Urothelium cell line (cell line): ENCODE results near the gene DHX34.
"Not testable (repeated sequence)": the region's sequence is repeated elsewhere in the genome, so short reads cannot be mapped to it uniquely, and the experiment has no call there.

ENCODE experiments used
- DNase-seq: peaks from one replicate; pipeline ENCODE4 v3.0.0; 2011; ENCODE audit warnings: low spot score, mixed read lengths
- FAIRE-seq: peaks from 2 replicates; lab custom pipeline; 2011; peaks lifted over from hg19 to GRCh38; lab: Jason Lieb, UNC

DHX34 gene

DNA sequence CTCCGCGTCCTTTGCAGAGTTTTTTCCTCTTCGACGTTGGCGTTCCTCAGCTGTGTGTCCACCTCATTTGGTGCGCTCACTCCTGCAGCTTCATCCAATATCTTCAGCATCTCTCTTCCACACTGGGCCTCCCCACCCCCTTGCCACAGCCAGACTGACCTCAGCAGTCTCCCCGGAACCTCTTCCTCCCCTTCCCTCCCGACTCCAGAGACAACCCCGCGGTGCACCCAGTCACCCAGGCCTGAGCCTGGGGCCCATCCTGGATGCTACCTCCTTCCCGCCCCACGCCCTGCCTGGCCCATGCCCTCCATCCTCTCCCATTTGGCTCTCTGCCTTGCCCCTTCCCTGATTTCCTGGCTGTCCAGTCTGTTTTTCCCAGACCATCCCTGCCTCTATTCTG is 25.2 kb upstream of the DHX34 start:
- DNase-seq (no peak), FAIRE-seq (no peak)

DNA sequence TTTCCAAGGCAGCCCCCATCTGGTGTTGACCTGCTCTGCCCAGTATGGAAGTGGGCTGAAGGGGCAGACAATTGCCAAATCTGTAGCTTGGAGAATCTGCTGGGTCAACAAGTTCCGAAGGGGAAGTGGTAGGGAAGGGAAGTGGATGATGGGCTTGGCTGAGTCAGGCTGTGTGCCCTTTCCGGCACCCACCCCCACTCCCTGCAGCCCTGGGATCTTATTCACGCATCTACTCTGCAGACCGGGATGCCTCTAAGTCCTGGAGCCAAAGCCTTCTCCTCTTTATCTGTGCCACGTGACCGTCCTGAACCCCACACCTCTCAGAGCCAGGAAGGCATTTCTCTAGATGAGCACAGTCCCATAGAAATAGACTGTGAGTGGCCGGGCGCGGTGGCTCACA is 24.6 kb upstream of the DHX34 start:
- no peak for FAIRE-seq
- DNase-seq: no peak

DNA sequence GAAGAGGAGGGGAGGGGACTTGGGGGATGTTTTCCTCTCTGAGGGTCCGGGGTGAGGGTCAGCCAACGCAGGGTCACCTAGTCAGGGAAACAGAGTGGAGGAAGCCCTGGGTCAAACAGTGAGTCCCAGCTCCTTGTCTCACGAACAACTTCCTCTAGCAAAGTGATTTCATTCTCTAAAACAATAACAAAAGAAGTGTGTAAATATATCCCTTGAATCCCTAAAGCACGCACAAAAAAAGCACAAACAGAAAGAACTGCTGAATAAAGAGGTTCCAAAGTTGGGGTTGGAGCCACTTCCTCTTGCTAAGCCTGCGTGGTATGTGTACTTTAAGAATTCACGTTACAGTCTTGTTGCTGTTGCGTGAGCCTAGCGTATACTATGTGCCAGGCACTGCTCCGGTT is 18.6 kb upstream of the DHX34 start:
- no peak for DNase-seq
- no peak for FAIRE-seq

DNA sequence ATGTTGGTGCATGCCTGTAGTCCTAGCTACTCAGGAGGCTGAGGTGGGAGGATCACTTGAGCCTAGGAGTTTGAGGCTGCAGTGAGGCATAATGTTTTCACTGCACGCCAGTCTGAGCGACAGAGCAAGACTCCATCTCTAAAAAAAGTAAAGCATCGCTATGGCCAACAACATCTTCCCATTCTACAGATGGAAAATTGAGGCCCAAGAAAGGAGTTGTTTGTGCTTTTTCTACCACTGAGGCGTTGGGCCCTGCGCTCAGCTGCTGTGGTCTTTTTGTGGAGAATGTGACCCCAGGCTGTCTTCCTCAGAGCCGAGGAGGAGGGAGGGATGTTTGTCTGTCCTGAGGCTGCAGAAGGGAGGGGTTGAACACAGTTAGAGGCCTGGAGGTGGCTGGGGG is 17.6 kb upstream of the DHX34 start:
- FAIRE-seq (no peak), DNase-seq (no peak)

DNA sequence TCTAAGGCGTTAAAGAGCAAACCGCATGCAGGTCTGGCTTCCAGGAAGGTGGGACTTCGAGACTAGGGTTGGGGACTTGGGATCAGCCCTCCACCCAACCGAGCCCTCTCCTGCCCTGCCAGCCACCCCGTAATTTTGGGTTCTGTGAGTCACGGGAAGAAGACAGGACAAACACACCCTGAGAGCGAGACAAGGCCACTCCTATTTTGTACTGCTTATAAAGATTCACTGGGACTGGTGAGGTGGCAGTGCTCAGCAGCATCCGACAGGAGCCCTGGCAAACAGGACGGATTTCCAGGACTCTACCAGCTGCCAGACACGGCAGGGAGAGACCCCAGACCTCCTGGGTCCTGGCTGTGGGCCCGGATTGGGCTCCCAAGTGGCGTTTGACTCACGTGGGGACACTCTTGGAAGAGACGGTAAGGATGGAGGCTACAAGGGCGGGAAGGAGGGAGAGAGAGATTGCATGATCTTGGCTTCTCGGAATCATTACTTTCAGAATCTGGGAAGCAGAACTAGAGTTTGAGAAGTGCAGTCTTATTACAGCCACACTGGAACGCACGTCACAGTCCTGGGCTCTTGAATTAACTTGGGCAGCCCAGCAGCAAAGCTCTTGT is 17.1 kb upstream of the DHX34 start, which contains the start of gene C5AR2:
Gene C5AR2, plus strand, starts transcription at position 245 of the 617 bp plus-strand sequence. CDS start 8,625 bp downstream, outside the sequence.
- FAIRE-seq (no peak), DNase-seq (no peak)

DNA sequence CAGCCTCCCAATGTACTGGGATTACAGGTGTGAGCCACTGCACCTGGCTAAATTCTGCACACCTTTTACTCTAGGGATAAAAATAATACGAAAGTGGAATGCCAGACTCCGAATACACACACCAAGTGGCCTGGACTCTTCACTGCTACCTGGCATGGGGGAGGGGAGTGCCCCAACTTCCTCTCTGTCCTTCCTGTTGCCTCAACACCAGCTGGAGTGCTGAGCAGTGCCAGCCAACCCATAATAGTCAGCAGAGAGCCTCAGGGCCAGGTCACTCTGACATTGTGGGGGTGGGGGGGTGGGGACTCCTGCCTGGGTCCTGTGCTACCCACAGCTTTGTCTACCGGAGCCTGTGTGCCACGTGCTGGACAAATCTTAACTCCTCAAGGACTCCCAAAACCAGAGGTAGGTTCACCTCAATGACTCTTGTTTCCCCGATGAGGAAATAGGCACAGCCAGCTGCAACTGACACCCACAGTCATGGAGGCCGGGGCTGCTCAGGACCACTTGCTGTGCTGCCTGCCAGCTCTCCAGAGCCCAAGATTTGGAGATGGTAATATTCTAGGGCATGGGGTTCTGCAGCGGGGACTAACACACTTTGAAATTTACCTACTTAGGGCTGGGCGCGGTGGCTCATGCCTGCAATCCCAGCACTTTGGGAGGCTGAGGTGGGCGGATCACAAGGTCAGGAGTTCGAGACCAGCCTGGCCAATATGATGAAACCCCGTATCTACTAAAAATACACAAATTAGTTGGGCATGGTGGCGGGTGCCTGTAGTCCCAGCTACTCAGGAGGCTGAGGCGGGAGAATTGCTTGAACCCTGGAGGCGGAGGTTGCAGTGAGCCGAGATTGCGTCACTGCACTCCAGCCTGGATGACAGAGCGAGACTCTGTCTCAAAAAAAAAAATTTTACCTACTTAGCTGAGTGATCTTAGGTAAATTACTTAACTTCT is 12.1 kb upstream of the DHX34 start:
- FAIRE-seq: not testable (repeated sequence)
- DNase-seq: peak; percentile 46

DNA sequence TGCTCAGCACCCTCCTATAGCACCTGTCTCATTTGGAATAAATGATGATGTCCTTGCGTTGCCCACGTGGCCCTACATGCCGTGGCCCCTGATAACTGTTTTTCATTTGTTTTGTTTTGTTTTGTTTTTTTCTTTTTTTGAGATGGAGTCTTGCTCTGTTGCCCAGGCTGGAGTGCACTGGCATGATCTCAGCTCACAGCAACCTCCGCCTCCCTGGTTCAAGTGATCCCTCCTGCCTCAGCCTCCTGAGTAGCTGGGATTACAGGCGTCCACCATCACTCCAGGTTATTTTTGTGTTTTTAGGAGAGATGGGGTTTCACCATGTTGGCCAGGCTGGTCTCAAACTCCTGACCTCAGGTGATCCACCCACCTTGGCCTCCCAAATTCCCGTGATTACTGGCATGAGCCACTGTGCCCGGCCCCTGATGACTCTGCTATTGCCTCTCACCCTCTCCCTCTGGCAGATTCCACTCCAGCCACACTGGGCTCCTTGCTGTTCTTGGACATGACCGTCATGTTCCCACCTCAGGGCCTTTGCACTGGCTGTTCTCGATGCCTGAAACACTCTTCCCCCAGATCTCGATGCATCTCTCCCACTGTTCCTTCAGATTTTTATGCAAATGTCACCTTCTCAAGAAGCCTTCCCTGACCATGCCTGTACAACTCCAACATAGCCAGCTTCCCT is 9.8 kb upstream of the DHX34 start:
- DNase-seq (no peak), FAIRE-seq (no peak)

DNA sequence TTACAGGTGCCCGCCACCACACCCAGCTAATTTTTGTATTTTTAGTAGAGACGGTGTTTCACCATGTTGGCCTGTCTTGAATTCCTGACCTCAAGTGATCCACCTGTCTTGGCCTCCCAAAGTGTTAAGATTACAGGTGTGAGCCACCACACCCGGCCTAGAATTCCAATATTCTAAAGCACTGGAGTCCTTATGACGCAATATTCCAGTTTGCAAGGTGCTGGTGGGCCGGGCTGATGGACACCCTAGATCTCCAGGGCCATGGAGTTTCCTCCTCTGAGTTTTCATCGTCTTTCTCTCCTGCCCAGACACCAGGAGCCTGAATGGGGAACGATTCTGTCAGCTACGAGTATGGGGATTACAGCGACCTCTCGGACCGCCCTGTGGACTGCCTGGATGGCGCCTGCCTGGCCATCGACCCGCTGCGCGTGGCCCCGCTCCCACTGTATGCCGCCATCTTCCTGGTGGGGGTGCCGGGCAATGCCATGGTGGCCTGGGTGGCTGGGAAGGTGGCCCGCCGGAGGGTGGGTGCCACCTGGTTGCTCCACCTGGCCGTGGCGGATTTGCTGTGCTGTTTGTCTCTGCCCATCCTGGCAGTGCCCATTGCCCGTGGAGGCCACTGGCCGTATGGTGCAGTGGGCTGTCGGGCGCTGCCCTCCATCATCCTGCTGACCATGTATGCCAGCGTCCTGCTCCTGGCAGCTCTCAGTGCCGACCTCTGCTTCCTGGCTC is 8.5 kb upstream of the DHX34 start:
- no peak for FAIRE-seq
- DNase-seq: no peak

DNA sequence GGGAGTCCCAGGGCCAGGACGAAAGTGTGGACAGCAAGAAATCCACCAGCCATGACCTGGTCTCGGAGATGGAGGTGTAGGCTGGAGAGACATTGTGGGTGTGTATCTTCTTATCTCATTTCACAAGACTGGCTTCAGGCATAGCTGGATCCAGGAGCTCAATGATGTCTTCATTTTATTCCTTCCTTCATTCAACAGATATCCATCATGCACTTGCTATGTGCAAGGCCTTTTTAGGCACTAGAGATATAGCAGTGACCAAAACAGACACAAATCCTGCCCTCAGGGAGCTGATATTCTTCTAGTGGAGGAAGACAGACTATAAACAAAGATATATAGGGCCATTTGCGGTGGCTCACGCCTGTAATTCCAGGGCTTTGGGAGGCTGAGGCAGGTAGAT is 7.4 kb upstream of the DHX34 start:
- FAIRE-seq: no peak
- no peak for DNase-seq

DNA sequence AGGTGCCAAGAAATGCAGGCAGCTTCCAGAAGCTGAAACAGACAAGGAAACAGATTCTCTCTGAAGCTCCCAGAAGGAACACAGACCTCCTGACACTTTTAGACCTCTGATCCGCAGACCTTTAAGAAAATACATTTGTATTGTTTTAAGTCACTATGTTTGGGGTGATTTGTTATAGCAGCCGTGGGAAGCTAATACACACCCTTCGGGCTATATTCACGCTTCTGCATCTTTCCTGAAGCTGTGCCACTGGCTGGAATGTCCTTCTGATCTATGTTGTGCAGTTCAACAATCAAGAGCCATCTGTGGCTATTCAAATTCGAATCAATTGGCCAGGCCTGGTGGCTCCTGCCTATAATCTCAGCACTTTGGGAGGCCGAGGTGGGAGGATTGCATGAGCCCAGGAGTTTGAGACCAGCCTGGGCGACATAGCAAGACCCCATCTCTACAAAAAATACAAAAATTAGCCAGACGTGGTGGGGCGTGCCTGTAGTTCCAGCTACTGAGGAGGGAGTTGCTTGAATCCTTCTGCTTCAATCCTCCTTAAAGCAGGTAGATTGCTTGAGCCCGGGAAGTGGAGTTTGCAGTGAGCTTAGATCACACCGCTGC is 5.8 kb upstream of the DHX34 start:
- DNase-seq (no peak), FAIRE-seq (no peak)

DNA sequence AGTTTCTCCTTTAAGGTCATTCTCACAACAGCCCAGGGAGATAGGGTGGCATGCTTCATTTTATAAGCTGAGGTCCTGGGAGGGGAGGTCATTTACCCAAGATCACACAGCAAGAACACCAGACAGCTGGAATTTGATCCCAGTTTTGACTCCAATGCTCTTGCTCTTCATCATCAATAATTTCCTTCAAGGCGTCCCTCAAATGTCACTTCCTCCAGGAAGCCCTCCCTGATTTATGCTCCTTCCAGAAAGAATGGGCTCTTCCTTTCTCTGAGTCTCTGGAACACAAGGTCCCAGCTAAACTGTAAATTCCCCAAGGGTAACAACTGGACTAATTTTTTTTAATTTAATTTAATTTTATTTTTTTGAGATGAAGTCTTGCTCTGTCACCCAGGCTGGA is 4.7 kb upstream of the DHX34 start:
- no peak for DNase-seq

DNA sequence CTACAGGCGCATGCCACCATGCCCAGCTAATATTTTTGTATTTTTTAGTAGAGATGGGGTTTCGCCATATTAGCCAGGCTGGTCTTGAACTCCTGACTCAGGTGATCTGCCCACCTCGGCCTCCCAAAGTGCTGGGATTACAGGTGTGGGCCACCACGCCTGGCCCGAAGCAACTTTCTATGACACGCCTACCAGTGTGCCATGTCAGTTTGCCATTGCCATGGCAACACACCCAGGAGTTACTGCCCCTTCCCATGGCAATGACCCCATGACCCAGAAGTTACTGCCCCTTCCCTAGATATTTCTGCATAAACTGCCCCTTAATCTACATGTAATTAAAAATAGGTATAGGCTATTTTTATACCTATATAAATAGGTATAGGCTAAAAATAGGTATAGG is 3.1 kb upstream of the DHX34 start:
- not testable (repeated sequence) for DNase-seq, FAIRE-seq

More for the DNA sequence above, 4.7 kb upstream of the DHX34 start:
- no peak for FAIRE-seq

DNA sequence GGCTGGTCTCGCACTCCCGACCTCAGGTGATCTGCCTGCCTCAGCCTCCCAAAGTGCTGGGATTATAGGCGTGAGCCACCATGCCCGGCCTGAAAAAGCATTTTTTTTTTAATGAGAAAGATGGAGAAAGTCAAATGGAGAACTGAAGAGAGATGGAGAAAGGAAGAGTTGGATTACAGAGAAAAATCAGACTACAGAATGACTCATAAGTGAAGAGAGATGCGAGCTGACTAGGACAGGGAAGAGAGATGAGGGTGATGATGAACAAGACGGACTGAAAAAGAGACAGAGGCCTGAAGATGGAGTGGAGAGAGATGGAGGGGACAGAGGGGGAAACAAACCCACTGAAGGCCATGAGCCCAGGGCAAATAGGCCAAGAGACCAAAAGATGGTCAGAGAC is 1.5 kb downstream of the DHX34 start:
- no peak for DNase-seq
- FAIRE-seq: no peak

DNA sequence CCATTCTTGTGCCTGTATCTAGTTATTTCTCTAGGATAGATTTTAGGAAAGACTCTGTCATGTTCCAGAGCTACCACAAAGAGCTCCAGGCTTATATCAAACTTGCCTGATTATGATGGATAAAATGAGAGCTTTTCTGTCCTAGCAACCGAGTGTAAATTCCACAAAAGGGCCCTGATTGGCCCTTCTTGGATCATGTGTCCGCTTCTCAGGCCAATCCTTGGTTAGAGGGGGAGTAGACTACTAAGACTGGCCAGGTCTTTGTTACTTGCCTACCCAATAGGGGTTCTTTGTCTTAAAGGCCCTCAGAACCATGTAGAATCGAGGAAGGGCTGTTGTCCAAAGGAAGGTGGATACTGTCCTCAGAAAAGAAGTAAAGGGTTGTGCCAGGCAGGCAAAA is 2.4 kb downstream of the DHX34 start:
- DNase-seq (no peak), FAIRE-seq (no peak)

DNA sequence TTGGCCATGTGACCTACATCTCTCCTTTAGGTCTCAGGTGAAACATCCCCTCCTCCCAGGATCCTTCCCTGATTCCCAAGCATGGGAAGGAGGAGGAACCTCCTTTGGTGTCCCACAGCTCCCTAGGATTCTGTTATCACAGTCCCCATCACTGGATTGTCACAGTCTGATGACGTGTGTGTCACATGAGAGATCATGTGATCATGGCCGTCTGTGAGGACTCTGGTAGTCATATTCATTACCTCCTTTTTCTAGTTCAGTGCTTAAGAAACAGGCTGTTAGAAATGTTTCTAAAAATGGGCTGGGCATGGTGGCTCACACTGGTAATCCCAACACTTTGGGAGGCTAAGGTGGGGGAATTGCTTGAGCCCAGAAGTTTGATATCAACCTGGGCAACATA is 3.0 kb downstream of the DHX34 start:
- FAIRE-seq: no peak
- DNase-seq: no peak

DNA sequence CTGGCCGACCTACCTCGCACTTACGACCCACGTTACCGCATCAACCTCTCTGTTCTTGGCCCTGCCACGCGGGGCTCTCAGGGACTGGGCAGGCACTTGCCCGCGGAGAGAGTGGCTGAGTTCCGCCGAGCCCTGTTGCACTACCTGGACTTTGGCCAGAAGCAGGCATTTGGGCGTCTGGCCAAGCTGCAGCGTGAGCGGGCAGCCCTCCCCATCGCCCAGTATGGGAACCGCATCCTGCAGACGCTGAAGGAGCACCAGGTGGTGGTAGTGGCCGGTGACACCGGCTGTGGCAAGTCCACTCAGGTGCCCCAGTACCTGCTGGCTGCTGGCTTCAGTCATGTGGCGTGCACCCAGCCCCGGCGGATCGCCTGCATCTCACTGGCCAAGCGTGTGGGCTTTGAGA is 4.2 kb downstream of the DHX34 start:
- DNase-seq: no peak
- FAIRE-seq: no peak

DNA sequence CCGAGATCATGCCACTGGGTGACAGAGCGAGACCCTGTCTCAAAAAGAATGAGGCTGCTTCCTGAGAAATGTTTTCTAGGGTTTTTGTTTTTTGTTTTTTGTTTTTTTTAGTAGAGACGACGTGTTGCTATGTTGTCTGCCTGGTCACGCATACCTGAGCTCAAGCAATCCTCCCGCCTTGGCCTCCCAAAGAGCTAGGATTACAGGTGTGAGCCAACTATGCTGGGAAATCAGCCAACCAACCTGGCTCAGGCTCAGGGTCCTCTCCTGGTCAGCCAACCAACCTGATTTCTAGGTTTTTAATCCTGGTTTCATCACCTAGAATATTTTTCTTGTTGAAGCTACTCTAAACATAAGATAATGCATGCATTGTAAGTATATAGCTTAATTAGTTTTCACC is 7.8 kb downstream of the DHX34 start:
- DNase-seq (no peak), FAIRE-seq (no peak)

DNA sequence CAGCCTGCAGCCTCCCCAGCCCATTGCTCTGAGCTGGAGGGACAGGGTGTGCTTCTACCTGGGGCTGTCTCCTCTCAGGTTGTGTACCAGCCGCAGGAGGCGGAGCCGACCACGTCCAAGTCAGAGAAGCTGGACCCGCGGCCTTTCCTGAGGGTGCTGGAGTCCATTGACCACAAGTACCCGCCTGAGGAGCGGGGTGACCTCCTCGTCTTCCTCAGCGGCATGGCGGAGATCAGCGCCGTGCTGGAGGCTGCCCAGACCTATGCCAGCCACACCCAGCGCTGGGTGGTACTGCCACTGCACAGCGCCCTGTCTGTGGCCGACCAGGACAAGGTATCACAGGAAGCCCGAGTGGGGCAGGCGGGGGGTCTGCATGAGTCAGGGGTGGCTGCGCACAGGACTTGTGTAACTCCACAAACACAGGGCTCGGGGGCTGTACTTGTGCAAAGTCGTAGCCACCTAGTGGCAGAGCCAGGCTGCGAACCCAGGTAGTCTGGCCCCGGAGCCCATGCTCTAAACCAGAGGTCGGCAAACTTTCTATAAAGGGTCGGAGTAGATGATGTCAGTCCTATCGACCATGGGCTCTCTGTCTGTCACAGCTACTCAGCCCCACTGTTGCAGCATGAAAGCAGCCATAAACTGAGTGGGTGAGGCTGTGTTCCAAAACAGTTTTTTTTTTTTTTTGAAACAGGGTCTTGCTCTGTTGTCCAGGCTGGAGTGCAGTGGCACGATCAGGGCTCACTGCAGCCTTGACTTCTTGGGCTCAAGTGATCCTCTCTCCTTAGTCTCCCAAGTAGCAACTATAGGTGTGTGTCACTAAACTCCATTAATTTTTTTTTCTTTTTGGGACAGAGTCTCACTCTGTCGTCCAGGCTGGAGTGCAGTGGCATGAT is 8.9 kb downstream of the DHX34 start:
- no peak for FAIRE-seq
- no peak for DNase-seq

DNA sequence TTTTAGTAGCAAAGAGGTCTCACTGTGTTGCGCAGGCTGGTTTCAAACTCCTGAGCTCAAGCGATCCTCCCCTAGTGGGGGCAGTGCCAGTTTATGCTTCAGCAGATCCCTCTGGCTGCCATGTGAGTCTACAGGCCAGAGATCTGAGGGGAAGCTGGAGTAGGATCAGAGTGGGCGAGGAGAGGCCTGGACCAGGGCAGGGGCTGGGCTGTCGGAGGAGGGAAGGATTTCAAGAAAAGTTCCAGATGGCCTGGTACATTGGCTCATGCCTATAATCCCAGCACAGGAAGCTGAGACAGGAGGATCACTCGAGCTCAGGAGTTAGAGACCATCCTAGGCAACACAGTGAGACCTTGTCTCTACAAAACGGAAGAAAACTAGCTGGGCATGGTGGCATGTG is 9.8 kb downstream of the DHX34 start:
- FAIRE-seq: no peak
- no peak for DNase-seq

DNA sequence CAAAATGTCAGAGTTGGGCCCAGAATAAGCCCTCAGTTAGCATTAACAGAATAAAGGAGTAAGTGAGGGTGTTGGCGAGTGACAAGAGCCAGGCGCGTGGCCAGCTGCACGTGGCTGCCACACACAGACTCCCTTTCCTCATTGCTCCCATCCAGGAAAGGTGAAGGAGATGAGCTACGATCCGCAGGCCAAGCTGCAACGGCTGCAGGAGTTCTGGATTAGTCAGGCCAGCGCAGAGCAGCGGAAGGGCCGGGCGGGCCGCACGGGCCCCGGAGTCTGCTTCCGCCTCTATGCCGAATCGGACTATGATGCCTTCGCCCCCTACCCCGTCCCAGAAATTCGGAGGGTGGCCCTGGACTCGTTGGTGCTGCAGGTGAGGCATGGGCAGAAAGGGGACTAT is 13.2 kb downstream of the DHX34 start:
- FAIRE-seq: no peak
- DNase-seq: no peak
